Measurements from ENCODE around the gene MMP21.

DNA sequence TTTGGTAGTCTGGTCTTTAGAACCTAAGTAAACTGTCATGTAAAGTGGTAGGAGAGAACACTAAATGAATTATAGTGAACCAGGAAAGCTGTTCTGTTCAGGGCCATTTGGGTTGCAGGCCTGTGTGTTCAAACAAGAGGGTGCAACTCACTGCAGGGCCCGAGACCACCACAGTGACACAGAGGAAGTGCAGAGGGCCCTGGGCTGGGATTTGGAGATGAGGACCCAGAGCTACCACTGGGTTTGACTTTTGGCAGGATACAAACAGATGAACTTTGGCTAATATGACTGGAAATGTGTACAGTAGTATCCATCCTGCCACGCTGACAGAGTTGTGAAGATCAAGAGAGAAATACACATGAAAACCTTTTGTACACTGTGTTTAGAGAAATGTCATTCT, 9.8 kb downstream of the MMP21 start:
- TF ChIP-seq CTCF (IDR thresholded peaks at IDR 0.05) = no peak
- TF ChIP-seq POLR2A (IDR thresholded peaks at IDR 0.05) = no peak
